AG04449 (cell line): ENCODE data around the gene FBXW11.
"Not testable (repeated sequence)": the region's sequence is repeated elsewhere in the genome, so short reads cannot be mapped to it uniquely, and the experiment has no call there.

Experiments used
- CTCF ChIA-PET: fragments of 350-600 bp; formaldehyde crosslinking; extraction: SDS; loops from one replicate; lab custom pipeline; 2021; ENCODE audit warnings: antibody characterized with exemption; lab: Yijun Ruan, JAX
- POLR2A ChIA-PET: fragments of 400-600, 350-600 bp; formaldehyde crosslinking; extraction: SDS; loops from one replicate; lab custom pipeline; 2020; ENCODE audit warnings: antibody characterized with exemption, inconsistent platforms; lab: Yijun Ruan, JAX
- DNase-seq: peaks from one replicate; pipeline ENCODE4 v3.0.0-alpha.2; 2010; ENCODE audit warnings: low read depth, low spot score
- H3K4me3 ChIP-seq: 2 replicates; pipeline ENCODE4 v1.5.1; 2011; ENCODE audit warnings: low read depth, mild to moderate bottlenecking, control low read depth, low read length
- CTCF ChIP-seq: IDR thresholded peaks from one replicate; pipeline ENCODE4 v1.5.1; 2011; ENCODE audit warnings: mild to moderate bottlenecking, moderate library complexity, low read length, control low read depth, inconsistent platforms; ENCODE audit not compliant: insufficient read depth; ENCODE audit errors: missing control alignments

FBXW11 gene

GRCh38 chr5:171897231-171897630, 109.2 kb downstream of the FBXW11 start:
- H3K4me3 ChIP-seq = no peak overlapping the region
- POLR2A ChIA-PET = no interaction called here
- DNase-seq = no peak
- TF ChIP-seq CTCF = no peak
- CTCF ChIA-PET = interaction anchor here (1.0 to 1.8 kb wide), 3 partner anchors 8 to 478 kb away, joined by 3 to 5 read pairs (median 3); partner anchors contain the start of gene FGF18

GRCh38 chr5:171895081-171895480, 111.4 kb downstream of the FBXW11 start:
- TF ChIP-seq CTCF = no peak
- CTCF ChIA-PET = interaction anchor here (1.8 kb wide), 1 partner anchor 12 kb away, joined by 5 read pairs; no protein-coding TSS in a partner anchor
- DNase-seq = no peak
- POLR2A ChIA-PET = no interaction called here
- H3K4me3 ChIP-seq = no peak overlapping the region

- ChIA-PET CTCF (interaction anchor here (0.9 to 2.5 kb wide), 5 partner anchors 15 to 474 kb away, joined by 3 to 19 read pairs (median 6); partner anchors contain the start of gene FGF18), POLR2A (interaction anchor here (0.7 kb wide), 1 partner anchor 29 kb away, joined by 3 read pairs; no protein-coding TSS in a partner anchor)
- H3K4me3 ChIP-seq = no peak overlapping the region
- DNase-seq = peak; percentile 86
- no peak for TF ChIP-seq CTCF
Measured at GRCh38 chr5:171893290-171893886, 113.0 kb downstream of the FBXW11 start.

- ChIA-PET POLR2A (no interaction called here), CTCF (interaction anchor here (1.1 to 1.3 kb wide), 2 partner anchors 20 kb away, joined by 6 to 7 read pairs; no protein-coding TSS in a partner anchor)
- H3K4me3 ChIP-seq = no peak overlapping the region
- no peak for DNase-seq
- no peak for TF ChIP-seq CTCF
Measured at GRCh38 chr5:171891595-171891994, 114.8 kb downstream of the FBXW11 start.

- DNase-seq = no peak
- ChIA-PET CTCF (interaction anchor here (0.6 to 1.3 kb wide), 3 partner anchors 14 to 21 kb away, joined by 3 to 6 read pairs (median 6); no protein-coding TSS in a partner anchor), POLR2A (no interaction called here)
- TF ChIP-seq CTCF = no peak
- H3K4me3 ChIP-seq = no peak overlapping the region
Measured at GRCh38 chr5:171891150-171891549, 115.3 kb downstream of the FBXW11 start.

- DNase-seq = no peak
- no peak overlapping the region for H3K4me3 ChIP-seq
- ChIA-PET POLR2A (no interaction called here), CTCF (interaction anchor here (1.4 to 2.0 kb wide), 2 partner anchors 13 to 153 kb away, joined by 4 to 7 read pairs; no protein-coding TSS in a partner anchor)
- no peak for TF ChIP-seq CTCF
Measured at GRCh38 chr5:171888051-171888481, 118.4 kb downstream of the FBXW11 start.

GRCh38 chr5:171886037-171886436, 120.4 kb downstream of the FBXW11 start:
- CTCF ChIA-PET = interaction anchor here (1.1 kb wide), 1 partner anchor 468 kb away, joined by 3 read pairs; no protein-coding TSS in a partner anchor
- H3K4me3 ChIP-seq, POLR2A ChIA-PET, DNase-seq: not testable (repeated sequence)
